WERI-Rb-1 (cell line): ENCODE data around the gene STXBP4.

ENCODE experiments used
- DNase-seq: peaks from one replicate; pipeline ENCODE4 v3.0.0-alpha.2; 2020
- H3K27ac ChIP-seq: fragments of 250-450 bp; sonication (Bioruptor Pico); 2 replicates; pipeline ENCODE4 v1.5.1; 2020; ENCODE audit warnings: mild to moderate bottlenecking, moderate library complexity
- H3K27me3 ChIP-seq: fragments of 250-450 bp; sonication (Bioruptor Pico); 2 replicates; pipeline ENCODE4 v1.5.1; 2021; ENCODE audit warnings: mild to moderate bottlenecking, low read depth, moderate library complexity; ENCODE audit not compliant: insufficient read depth, severe bottlenecking
- H3K36me3 ChIP-seq: fragments of 250-450 bp; sonication (Bioruptor Pico); 2 replicates; pipeline ENCODE4 v1.5.1; 2020; ENCODE audit warnings: mild to moderate bottlenecking, moderate library complexity
- H3K4me3 ChIP-seq: 2 replicates; pipeline ENCODE4 v1.5.1; 2011; ENCODE audit warnings: low read depth, mild to moderate bottlenecking, control low read depth, low read length
- H3K9me3 ChIP-seq: fragments of 250-450 bp; sonication (Bioruptor Pico); 2 replicates; pipeline ENCODE4 v1.5.1; 2021; ENCODE audit warnings: mild to moderate bottlenecking, moderate library complexity; ENCODE audit not compliant: severe bottlenecking
- TF ChIP-seq, protein P1 (sequence below): IDR thresholded peaks from 2 replicates; pipeline ENCODE4 v1.5.1; 2011; ENCODE audit warnings: low read depth, mild to moderate bottlenecking, control low read depth, inconsistent platforms, low read length

The STXBP4 gene

DNA sequence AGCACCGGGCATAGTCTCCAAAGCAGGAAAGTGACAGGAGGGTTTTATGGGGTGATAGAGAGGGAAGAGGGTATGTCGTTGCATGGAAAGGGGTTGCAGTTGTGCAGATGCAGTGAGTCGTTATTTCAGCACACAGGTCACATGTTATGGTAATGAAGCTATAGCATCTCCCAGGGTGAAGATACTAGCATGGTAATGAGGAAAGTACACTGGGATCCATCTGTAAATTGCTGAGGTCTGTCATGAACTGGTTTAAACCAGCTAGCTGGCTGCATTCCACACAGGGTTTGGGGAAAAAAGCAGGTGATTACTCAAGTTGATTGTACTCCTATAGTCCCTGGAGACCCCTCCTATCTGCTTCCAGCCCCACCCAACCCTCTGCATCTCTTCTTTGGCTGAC, 11.8 kb upstream of the STXBP4 start:
- TF ChIP-seq, protein P1, sequence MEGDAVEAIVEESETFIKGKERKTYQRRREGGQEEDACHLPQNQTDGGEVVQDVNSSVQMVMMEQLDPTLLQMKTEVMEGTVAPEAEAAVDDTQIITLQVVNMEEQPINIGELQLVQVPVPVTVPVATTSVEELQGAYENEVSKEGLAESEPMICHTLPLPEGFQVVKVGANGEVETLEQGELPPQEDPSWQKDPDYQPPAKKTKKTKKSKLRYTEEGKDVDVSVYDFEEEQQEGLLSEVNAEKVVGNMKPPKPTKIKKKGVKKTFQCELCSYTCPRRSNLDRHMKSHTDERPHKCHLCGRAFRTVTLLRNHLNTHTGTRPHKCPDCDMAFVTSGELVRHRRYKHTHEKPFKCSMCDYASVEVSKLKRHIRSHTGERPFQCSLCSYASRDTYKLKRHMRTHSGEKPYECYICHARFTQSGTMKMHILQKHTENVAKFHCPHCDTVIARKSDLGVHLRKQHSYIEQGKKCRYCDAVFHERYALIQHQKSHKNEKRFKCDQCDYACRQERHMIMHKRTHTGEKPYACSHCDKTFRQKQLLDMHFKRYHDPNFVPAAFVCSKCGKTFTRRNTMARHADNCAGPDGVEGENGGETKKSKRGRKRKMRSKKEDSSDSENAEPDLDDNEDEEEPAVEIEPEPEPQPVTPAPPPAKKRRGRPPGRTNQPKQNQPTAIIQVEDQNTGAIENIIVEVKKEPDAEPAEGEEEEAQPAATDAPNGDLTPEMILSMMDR, result no peak
- Histone ChIP-seq H3K27me3 (no peaks in the 10 kb centered on the region), H3K9me3 (no peaks in the 10 kb centered on the region), H3K4me3 (no peak overlapping the region), H3K27ac (no peak overlapping the region), H3K36me3 (peaks cover 54% of the 10 kb centered on the region)
- DNase-seq, result peak; percentile 16

DNA sequence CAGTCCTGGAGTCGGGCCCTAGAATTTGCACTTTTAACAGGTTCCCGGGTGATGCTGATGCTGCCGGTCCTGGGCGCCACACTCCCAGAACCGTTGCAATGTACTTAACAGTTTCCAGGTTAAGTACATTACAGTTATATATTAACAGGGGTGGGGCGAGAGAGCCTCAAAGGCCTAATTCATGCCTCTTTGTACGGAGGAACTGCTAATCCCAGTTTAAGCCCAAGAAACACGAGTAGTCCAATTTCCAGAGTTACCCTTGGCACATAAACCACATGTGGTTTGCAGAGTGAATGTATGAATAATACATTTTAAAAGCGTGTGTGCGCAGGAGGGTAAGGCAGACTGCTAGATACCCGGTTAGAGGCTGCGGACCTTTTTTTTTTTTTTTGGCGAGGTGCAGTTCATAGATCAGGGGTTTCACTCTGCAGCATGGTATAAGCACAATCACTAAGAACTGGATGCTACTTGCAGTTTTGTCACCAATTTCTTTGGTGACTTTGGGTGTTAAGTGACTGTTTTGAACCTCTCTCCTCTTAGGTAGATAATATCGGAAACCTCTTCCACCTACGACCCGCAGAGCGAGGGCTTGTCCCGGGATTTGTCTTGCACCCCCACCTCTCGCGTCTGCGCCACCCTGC, 824 bp upstream of the STXBP4 start:
- no peaks in the 10 kb centered on the region for H3K9me3 ChIP-seq
- peak; percentile 77 for DNase-seq
- peaks cover 43% of the 10 kb centered on the region for H3K36me3 ChIP-seq
- H3K4me3 ChIP-seq, result peak overlapping the region; percentile 98
- peak overlapping the region; percentile 86 for H3K27ac ChIP-seq
- H3K27me3 ChIP-seq, result no peaks in the 10 kb centered on the region
- TF ChIP-seq, protein P1, result peak; percentile 57

DNA sequence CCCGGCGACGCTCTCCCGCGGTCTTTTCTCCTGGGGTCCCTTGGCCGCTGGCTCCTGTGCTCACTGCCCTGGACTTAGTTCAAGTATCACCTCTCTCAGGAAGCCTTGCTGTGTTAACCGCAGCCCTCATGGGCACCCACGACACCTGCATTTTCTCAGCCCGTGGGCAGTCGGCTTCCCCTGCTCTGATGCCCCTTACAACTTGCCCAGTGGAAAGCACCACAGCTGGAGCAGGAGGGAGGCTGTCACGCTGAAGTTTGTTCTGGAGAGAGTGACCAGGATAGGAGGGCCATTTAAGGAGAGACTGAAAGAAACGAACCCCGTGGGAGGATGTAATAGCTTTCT, 395 bp downstream of the STXBP4 start:
- Histone ChIP-seq H3K36me3 (peaks cover 31% of the 10 kb centered on the region), H3K9me3 (no peaks in the 10 kb centered on the region), H3K27ac (peak overlapping the region; percentile 86), H3K27me3 (no peaks in the 10 kb centered on the region), H3K4me3 (peak overlapping the region; percentile 98)
- TF ChIP-seq, protein P1, result no peak
- no peak for DNase-seq

DNA sequence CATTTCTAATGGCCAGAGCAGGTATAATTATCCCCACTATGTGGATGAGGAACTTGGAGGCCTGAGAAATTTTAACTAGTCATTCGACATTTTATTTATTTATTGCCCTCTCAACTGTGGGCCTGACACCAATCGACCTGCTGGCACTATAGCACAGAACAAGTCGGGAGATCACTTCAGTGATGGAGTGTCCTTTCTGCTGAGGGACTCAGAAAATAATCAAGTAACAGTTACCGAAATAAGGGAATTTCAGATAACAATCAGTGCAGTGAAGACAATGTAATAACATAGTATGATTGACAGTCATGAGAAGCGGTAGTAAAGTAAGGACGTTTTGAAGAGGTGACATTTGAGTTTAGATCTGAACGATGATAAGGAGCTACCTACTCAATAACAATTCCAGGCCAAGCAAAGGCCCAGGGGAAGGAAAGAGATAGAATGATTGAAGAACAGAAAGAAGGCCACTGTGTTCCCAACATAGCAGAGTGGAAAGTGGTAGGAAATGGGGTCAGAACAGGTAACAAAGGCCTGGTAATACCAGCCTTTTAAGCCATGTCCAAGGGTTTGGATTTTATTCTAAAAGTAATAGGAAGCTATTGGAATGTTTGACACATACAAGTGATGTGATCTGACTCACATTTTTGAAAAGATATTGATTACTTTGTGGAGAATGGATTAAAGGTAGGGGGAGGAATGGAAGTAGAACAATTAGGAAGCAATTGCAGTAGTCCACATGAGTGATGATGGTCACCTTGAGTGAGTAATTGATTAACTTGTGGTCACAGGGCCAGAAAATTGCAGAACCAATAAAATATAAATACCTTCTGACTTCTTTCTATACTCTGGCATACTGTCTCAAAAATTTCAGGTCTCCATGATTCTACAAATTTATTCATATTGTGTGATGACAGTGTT, 1.4 kb downstream of the STXBP4 start:
- no peak for DNase-seq
- H3K4me3 ChIP-seq, result peak overlapping the region; percentile 98
- no peaks in the 10 kb centered on the region for H3K9me3 ChIP-seq
- peaks cover 21% of the 10 kb centered on the region for H3K36me3 ChIP-seq
- no peaks in the 10 kb centered on the region for H3K27me3 ChIP-seq
- TF ChIP-seq, protein P1, result no peak
- no peak overlapping the region for H3K27ac ChIP-seq

DNA sequence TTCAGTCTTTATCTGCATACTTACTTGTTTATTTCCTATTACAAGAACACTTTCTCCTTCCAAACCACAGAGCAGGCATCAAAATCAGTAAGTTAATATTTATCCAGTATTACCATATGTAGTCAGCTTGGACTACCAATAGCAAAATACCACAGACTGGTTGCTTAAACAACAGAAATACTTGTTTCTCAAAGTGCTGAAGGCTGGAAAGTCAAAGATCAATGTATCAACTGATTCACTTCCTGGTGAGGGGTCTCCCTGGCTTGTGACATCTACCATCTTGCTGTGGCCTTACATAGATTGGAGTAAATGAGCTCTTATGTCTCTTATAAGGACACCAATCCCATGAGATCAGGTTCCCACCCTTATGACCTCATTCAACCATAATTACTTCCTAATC, 2.6 kb downstream of the STXBP4 start:
- no peaks in the 10 kb centered on the region for H3K27me3 ChIP-seq
- no peak overlapping the region for H3K27ac ChIP-seq
- no peak overlapping the region for H3K4me3 ChIP-seq
- H3K36me3 ChIP-seq, result peaks cover 10% of the 10 kb centered on the region
- DNase-seq, result no peak
- TF ChIP-seq, protein P1, result no peak
- H3K9me3 ChIP-seq, result no peaks in the 10 kb centered on the region
